Thoracic aorta (tissue), 2 donors: ENCODE data around the gene SMARCD2. TPM values are rescaled to one million over a fixed set of nuclear protein-coding genes. Genes with fewer than 3 reads are reported as not detected.

Experiments used
- ATAC-seq: fragments of 150-250 bp; one replicate; pipeline ENCODE4 v1.8.0; 2017; ENCODE audit warnings: low read depth; ENCODE audit not compliant: insufficient number of reproducible peaks, low FRiP score
- DNase-seq: peaks from one replicate; pipeline ENCODE4 v3.0.0-alpha.2; 2020; ENCODE audit warnings: low spot score
- H3K27ac ChIP-seq, 2 donors: fragments of 200-600 bp; sonication (generic); 1 replicate in 1 of 2; 2 replicates in 1 of 2; pipeline ENCODE4 v1.5.1; 2016; ENCODE audit warnings: mild to moderate bottlenecking in 2 of 2, moderate library complexity in 2 of 2
- H3K27me3 ChIP-seq: fragments of 200-600 bp; sonication (generic); replicated peaks from 2 replicates; pipeline ENCODE4 v1.6.0; 2016; ENCODE audit warnings: mild to moderate bottlenecking; ENCODE audit not compliant: insufficient read depth
- H3K36me3 ChIP-seq: fragments of 200-600 bp; sonication (generic); one replicate; pipeline ENCODE4 v1.5.1; 2016
- H3K4me1 ChIP-seq, 2 donors: fragments of 200-600 bp; sonication (generic); 1 replicate in 1 of 2; 2 replicates in 1 of 2; pipeline versions ENCODE4 v1.5.1 to v1.6.0; 2016; ENCODE audit warnings: low read depth in 2 of 2, mild to moderate bottlenecking in 1 of 2; ENCODE audit not compliant: control insufficient read depth in 1 of 2
- H3K4me3 ChIP-seq: fragments of 200-600 bp; sonication (generic); 2 replicates; pipeline ENCODE4 v1.5.1; 2016; ENCODE audit warnings: mild to moderate bottlenecking
- H3K9me3 ChIP-seq: fragments of 200-600 bp; sonication (generic); 2 replicates; pipeline ENCODE4 v1.5.1; 2016
- CTCF ChIP-seq: fragments of 200-600 bp; sonication (generic); IDR thresholded peaks from one replicate; pipeline ENCODE4 v1.5.1; 2019; ENCODE audit warnings: antibody characterized with exemption
- total RNA-seq, 2 donors: library from RNA; depleted of rRNA; stranded (reverse); fragments of >200 nt; gene quantifications; one replicate each; pipeline versions ENCODE4 v1.1.0 to v1.2.3, GENCODE V29; 2016

The SMARCD2 gene
- total RNA-seq, 2 donors from 2014 or later: 81.8 to 136 TPM

- Histone ChIP-seq H3K9me3 (no peaks in the 10 kb centered on the region), H3K27me3 (no peaks in the 10 kb centered on the region), H3K4me3 (peak overlapping the region; percentile 58), H3K27ac (peak overlapping the region; percentile 93 to 94), H3K4me1 (peaks cover 37 to 60% of the 10 kb centered on the region in 2 donors), H3K36me3 (peaks cover 42% of the 10 kb centered on the region)
- no peak for TF ChIP-seq CTCF
- DNase-seq (no peak), ATAC-seq (no peak)
These were observed 4.4 kb downstream of the SMARCD2 start for GRCh38 chr17:63837962-63838600.

- Histone ChIP-seq H3K4me3 (no peak overlapping the region), H3K4me1 (peaks cover 37 to 60% of the 10 kb centered on the region in 2 donors), H3K27me3 (no peaks in the 10 kb centered on the region), H3K9me3 (no peaks in the 10 kb centered on the region), H3K36me3 (peaks cover 48% of the 10 kb centered on the region), H3K27ac (peak overlapping the region; percentile 93 to 94)
- ATAC-seq: no peak
- no peak for TF ChIP-seq CTCF
- DNase-seq: no peak
These were observed 5.0 kb downstream of the SMARCD2 start for GRCh38 chr17:63837480-63837879.

DNA sequence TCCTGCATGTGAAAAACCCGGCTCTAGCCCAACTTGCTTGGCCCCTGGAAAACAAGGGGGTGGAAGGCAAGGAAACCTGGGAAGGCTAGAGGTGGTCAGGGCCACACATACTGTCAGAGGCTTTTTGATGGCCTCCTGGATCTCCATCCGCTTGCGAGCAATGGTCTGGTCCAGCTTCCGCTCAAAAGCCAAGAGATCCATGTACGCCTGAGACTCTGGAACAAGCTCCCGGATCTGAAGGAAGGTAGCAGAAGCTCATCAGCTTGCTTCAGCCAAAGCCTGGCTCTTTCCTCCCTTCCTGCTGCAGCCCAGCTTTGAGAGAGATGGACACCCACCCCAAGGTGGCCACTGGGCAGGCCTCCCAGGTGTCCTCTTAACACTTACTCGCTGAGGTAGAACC, 5.7 kb downstream of the SMARCD2 start:
- H3K27ac ChIP-seq: peak overlapping the region; percentile 93 to 94
- H3K36me3 ChIP-seq: peaks cover 55% of the 10 kb centered on the region
- H3K4me3 ChIP-seq: no peak overlapping the region
- no peaks in the 10 kb centered on the region for H3K27me3 ChIP-seq
- TF ChIP-seq CTCF: no peak
- peaks cover 37 to 60% of the 10 kb centered on the region in 2 donors for H3K4me1 ChIP-seq
- DNase-seq (no peak), ATAC-seq (no peak)
- H3K9me3 ChIP-seq: no peaks in the 10 kb centered on the region

DNA sequence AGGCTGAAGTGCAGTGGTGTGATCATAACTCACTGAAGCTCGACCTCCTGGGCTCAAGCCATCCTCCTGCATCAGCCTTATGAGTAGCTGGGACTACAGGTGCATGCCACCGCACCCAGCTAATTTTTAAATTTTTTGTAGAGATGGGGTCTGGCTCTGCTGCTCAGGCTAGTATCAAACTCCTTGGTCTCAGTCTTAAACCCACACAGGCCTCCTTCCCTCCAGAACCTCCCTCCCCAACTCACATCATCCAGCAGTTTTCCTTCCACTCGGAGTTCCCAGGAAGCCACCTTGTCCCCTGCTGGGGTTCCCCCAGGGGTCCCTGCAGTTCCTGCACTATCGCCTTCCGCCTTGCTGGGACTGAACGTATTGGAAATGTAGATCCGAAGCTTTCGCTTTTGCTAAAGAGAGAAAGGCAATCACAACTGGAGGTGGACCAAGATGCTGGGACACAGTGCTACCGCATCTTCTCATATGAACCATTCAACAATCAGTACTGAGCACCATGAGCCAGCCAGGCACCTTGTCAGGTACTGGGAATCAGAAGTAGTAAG, 7.2 kb downstream of the SMARCD2 start:
- H3K27me3 ChIP-seq: no peaks in the 10 kb centered on the region
- H3K36me3 ChIP-seq: peaks cover 70% of the 10 kb centered on the region
- DNase-seq (no peak), ATAC-seq (no peak)
- H3K4me3 ChIP-seq: no peak overlapping the region
- peaks cover 27 to 46% of the 10 kb centered on the region in 2 donors for H3K4me1 ChIP-seq
- no peaks in the 10 kb centered on the region for H3K9me3 ChIP-seq
- TF ChIP-seq CTCF: no peak
- no peak overlapping the region for H3K27ac ChIP-seq

GRCh38 chr17:63834431-63835166, 7.9 kb downstream of the SMARCD2 start:
- DNase-seq (no peak), ATAC-seq (no peak)
- no peaks in the 10 kb centered on the region for H3K9me3 ChIP-seq
- H3K27me3 ChIP-seq: no peaks in the 10 kb centered on the region
- peak; percentile 35 for TF ChIP-seq CTCF
- H3K27ac ChIP-seq: peak overlapping the region in 1 of 2 donors; percentile 7
- peaks cover 77% of the 10 kb centered on the region for H3K36me3 ChIP-seq
- no peak overlapping the region for H3K4me3 ChIP-seq
- H3K4me1 ChIP-seq: peaks cover 21 to 44% of the 10 kb centered on the region in 2 donors
